Vagina (tissue), 2 donors: ENCODE data around the gene TACC3. TPM values are rescaled to one million over a fixed set of nuclear protein-coding genes. Genes with fewer than 3 reads are reported as not detected.

Source experiments
- DNase-seq, 2 donors: peaks; one replicate each; pipeline ENCODE4 v3.0.0-alpha.2; 2017; ENCODE audit errors: extremely low spot score in 2 of 2
- H3K27ac ChIP-seq: fragments of 200-600 bp; sonication (generic); one replicate; pipeline ENCODE4 v1.5.1; 2019
- H3K27me3 ChIP-seq: fragments of 200-600 bp; sonication (generic); one replicate; pipeline ENCODE4 v1.5.1; 2019
- H3K36me3 ChIP-seq, 2 donors: fragments of 200-600 bp; sonication (generic); one replicate each; pipeline ENCODE4 v1.5.1; 2017 to 2019
- H3K4me1 ChIP-seq: fragments of 200-600 bp; sonication (generic); one replicate; pipeline ENCODE4 v1.5.1; 2019
- H3K4me3 ChIP-seq, 2 donors: fragments of 200-600 bp; sonication (generic); 1 replicate in 1 of 2; 2 replicates in 1 of 2; pipeline ENCODE4 v1.5.1; 2016 to 2019
- H3K9me3 ChIP-seq: fragments of 200-600 bp; sonication (generic); one replicate; pipeline ENCODE4 v1.5.1; 2019
- POLR2A ChIP-seq, 2 donors: fragments of 450-650 bp; IDR thresholded peaks; one replicate each; pipeline ENCODE4 v1.6.1; 2017; ENCODE audit warnings: antibody characterized with exemption in 2 of 2, mild to moderate bottlenecking in 2 of 2, moderate library complexity in 2 of 2
- POLR2AphosphoS5 ChIP-seq, 2 donors: sonication (generic); formaldehyde crosslinking; IDR thresholded peaks; one replicate each; pipeline ENCODE4 v1.9.0; 2017; ENCODE audit warnings: antibody characterized with exemption in 2 of 2, mild to moderate bottlenecking in 2 of 2, low read depth in 1 of 2; ENCODE audit not compliant: insufficient read depth in 1 of 2
- intact Hi-C: fragments of 100-400 bp; cut with DNase I; formaldehyde crosslinking; loops from one replicate; pipeline ENCODE4 v1.15.1; 2023
- total RNA-seq: library from RNA; depleted of rRNA; stranded (reverse); fragments of >200 nt; gene quantifications from one replicate; pipeline ENCODE4 v1.2.3, GENCODE V29; 2016
- TF ChIP-seq, protein P1 (sequence below), 3 experiments: fragments of 450-650 bp in 2 of 3; fragments of 200-600 bp in 1 of 3; sonication (generic) in 1 of 3; IDR thresholded peaks; one replicate each; pipeline ENCODE4 v1.5.1; 2017 to 2019; ENCODE audit warnings: antibody characterized with exemption in 3 of 3, mild to moderate bottlenecking in 2 of 3, moderate library complexity in 2 of 3

TACC3 gene
- total RNA-seq, 1 donor from 2014 or later = 16.0 TPM

DNA sequence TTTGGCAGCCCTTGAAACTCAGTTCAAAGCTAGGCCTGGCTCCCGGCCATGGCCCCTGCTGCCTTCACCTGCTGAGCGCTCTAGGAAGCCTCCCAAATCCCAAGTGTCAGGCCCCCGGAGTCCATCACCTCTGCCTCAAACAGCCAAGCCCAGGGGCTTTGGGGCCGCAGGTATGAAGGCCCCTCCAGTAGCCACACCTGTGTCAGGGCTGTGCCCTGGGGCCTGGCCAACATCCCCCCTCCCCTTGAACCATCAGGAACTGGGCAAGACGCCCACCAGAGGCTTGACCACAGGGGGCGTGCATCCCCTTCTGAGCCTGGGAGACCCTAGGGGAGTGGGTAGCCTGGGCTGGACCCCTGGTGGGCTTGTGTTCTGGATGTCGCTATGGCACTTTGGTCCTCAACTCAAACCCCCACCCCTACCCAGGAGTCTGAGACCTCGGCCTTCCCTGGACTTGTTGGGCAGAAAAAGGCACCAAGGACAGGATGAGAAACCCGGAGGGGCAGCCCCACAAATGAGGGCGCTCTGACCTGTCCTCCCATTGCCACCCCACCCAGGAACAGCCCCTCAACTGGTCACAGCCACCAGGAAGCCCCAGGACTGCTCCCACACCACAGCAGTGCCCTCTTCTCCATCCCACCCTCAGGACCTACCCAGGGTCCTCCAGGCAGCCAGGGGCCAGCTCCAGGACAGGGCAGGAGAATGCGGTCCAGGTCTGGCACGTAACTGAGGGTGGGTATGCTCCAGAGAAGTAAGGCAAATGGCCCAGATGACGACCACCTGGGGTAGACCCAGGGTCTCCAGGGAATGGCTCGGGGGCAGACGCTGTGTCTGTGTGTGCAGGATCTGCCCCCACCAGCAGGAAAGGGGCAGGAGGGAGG lies 5.0 kb upstream of the TACC3 start:
- Histone ChIP-seq H3K36me3 (peaks cover 0 to 12% of the 10 kb centered on the region in 2 donors), H3K4me1 (peaks cover 51% of the 10 kb centered on the region), H3K27me3 (no peaks in the 10 kb centered on the region), H3K27ac (no peak overlapping the region), H3K4me3 (no peak overlapping the region), H3K9me3 (no peaks in the 10 kb centered on the region)
- DNase-seq = no peak
- intact Hi-C loops = no loop called here
- no peak for TF ChIP-seq POLR2A (IDR thresholded peaks at IDR 0.05)
- TF ChIP-seq POLR2AphosphoS5 (IDR thresholded peaks at IDR 0.05; ENCODE audit: insufficient read depth in 1 of 2, low read depth in 1 of 2) = no peak
- TF ChIP-seq, protein P1, sequence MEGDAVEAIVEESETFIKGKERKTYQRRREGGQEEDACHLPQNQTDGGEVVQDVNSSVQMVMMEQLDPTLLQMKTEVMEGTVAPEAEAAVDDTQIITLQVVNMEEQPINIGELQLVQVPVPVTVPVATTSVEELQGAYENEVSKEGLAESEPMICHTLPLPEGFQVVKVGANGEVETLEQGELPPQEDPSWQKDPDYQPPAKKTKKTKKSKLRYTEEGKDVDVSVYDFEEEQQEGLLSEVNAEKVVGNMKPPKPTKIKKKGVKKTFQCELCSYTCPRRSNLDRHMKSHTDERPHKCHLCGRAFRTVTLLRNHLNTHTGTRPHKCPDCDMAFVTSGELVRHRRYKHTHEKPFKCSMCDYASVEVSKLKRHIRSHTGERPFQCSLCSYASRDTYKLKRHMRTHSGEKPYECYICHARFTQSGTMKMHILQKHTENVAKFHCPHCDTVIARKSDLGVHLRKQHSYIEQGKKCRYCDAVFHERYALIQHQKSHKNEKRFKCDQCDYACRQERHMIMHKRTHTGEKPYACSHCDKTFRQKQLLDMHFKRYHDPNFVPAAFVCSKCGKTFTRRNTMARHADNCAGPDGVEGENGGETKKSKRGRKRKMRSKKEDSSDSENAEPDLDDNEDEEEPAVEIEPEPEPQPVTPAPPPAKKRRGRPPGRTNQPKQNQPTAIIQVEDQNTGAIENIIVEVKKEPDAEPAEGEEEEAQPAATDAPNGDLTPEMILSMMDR (IDR thresholded peaks at IDR 0.05) = no peak

DNA sequence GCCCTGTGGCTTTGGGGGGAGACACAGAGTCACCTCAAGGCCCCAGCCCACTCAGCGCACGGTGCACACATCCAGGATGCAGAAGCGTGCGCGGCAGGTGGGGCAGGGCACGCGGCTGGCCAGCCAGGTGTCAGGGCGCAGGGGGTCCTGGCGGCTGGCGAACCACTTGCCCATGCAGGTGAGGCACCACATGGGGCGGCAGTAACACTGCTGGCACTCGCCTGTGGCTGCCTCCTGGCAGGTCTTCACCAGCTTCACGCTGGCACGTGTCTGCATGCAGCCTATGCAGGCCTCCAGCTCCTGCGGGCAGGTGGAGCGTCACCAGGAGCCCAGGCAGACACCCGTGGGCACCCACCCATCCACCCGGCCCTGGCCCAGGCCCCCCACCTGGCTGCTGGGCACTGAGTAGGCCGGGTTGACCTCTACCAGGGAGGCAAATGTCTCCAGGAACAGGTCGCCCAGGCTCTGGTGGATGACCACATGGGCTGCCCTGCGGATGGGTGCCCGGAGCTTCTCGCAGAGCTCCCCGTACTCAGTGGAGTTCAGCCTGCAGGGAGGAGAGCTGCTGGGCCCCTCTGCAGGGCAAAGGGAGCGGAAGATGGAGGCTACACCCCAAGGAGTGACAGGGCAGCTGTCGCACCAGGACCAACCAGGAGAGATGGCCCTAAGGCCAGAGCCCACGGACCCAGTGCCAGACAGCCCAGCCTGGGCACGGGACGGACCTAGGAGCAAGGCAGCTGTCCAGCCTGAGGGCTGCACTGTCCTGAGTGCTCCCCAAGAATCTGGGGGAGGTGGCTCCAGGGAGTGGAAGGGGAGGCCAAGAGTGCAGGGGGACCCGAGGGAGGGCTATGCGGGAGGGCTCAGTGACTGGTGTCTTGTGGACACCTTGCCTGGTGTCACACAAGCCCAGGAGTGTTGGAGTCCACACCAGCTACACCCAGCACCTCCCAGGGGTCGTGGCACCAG lies 3.9 kb upstream of the TACC3 start:
- H3K4me1 ChIP-seq = peaks cover 59% of the 10 kb centered on the region

DNA sequence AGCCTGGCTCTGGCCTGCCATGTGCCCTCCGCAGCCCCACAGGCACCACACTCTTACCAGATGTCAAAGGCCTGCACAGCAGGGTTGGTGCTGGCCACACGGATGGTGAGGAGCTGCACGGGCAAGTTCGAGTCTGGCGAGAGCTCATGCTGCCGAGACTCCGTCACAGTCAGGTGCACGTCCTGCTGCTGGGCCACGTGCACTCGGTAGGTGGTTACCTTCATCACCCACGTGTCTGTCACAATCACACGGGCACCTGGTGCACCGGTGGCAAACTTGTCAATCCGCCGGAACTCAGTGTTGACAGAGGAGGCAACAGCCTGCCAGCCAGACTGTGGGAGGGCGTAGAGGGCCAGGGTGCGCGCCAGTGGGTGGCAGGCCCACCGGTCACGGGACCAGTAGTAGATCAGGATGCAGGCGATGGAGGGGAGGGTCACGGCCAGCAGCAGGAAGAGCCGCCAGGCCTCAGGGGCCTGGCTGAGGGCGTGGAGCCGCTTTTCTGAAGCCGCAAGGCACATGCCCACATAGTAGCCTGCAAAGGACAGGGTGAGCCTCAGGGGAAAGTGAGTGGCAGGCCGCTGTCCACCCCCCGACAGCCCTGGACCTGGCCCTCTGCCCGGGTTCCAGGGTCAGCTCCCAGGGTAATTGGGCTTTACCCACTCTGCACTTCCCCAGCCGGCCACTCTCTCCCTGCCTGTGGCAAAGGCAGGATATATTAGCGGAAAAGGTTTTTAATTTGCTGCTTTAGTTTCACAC lies 3.0 kb upstream of the TACC3 start:
- H3K4me3 ChIP-seq = no peak overlapping the region
- no peak for TF ChIP-seq POLR2A (IDR thresholded peaks at IDR 0.05)
- no peak for TF ChIP-seq POLR2AphosphoS5 (IDR thresholded peaks at IDR 0.05; ENCODE audit: insufficient read depth in 1 of 2, low read depth in 1 of 2)
- TF ChIP-seq, protein P1 (IDR thresholded peaks at IDR 0.05) = no peak
- DNase-seq = no peak
- H3K27me3 ChIP-seq = no peaks in the 10 kb centered on the region
- H3K36me3 ChIP-seq = peaks cover 0 to 12% of the 10 kb centered on the region in 2 donors
- no peak overlapping the region for H3K27ac ChIP-seq
- H3K4me1 ChIP-seq = peaks cover 58% of the 10 kb centered on the region
- no peaks in the 10 kb centered on the region for H3K9me3 ChIP-seq
- intact Hi-C loops = no loop called here

More for the DNA sequence above, 3.9 kb upstream of the TACC3 start:
- Histone ChIP-seq H3K27ac (no peak overlapping the region), H3K4me3 (no peak overlapping the region), H3K36me3 (peaks cover 0 to 12% of the 10 kb centered on the region in 2 donors), H3K27me3 (no peaks in the 10 kb centered on the region), H3K9me3 (no peaks in the 10 kb centered on the region)
- intact Hi-C loops = no loop called here
- TF ChIP-seq, protein P1 (IDR thresholded peaks at IDR 0.05) = no peak
- TF ChIP-seq POLR2AphosphoS5 (IDR thresholded peaks at IDR 0.05; ENCODE audit: insufficient read depth in 1 of 2, low read depth in 1 of 2) = no peak
- TF ChIP-seq POLR2A (IDR thresholded peaks at IDR 0.05) = no peak
- no peak for DNase-seq

DNA sequence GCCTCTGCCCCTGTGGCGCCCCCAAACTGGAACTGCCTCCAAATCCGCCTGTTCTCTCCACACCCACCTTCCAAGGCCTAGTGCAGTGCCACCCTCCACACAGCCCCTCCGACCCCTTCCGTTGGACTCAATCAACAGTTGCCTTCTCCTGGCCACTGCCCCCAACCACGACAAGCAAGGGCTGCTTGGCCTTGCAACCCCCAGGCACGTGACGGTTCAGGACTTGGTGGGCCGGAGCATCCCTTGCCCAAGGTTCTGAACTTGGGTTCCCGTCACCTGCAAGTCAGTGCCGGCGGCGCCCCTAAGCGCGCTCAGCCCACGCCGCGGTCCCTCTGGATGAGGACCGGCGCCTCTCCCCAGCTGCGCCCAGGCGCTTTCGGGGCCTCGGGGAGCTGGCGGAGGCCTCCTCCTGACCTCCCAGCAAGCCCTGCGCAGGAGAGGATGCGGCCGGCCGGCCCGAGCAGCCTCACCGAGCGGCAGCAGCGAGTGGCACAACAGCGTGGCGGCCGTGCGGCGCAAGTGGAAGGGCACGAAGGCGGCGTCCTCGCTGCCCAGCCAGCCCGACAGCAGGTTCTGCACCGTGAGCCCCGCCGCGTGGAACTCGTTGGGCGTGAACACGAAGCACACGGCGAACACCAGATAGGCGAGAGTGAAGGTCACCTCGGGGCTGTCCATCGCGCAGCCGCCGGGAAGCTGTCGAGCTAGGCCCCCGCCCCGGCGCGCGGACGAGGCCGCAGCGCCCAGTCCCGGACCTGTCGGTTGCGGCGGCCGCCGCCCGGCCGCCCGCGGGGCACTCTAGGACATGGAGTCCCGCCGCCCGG lies 948 bp upstream of the TACC3 start:
- intact Hi-C loops = no loop called here
- no peaks in the 10 kb centered on the region for H3K27me3 ChIP-seq
- H3K9me3 ChIP-seq = no peaks in the 10 kb centered on the region
- peak overlapping the region; percentile 54 to 60 for H3K4me3 ChIP-seq
- peaks cover 41% of the 10 kb centered on the region for H3K4me1 ChIP-seq
- peaks cover 0 to 12% of the 10 kb centered on the region in 2 donors for H3K36me3 ChIP-seq
- TF ChIP-seq POLR2AphosphoS5 (IDR thresholded peaks at IDR 0.05; ENCODE audit: insufficient read depth in 1 of 2, low read depth in 1 of 2) (peak in 1 of 2 donors; percentile 50), POLR2A (IDR thresholded peaks at IDR 0.05) (no peak)
- peak overlapping the region; percentile 79 for H3K27ac ChIP-seq
- no peak for DNase-seq
